Nephron (organoid): Measurements from ENCODE around the gene DPP6.
A peak's percentile ranks its signal among the peaks of the same experiment; 100 is the strongest.

Experiments
- H3K27ac Mint-ChIP-seq, 3 experiments: 2 replicates each; pipeline ENCODE4 v1.8.0; 2020; ENCODE audit warnings: mixed read lengths in 3 of 3, mild to moderate bottlenecking in 2 of 3, moderate library complexity in 1 of 3
- H3K27me3 Mint-ChIP-seq: 2 replicates; pipeline ENCODE4 v1.8.0; 2021; ENCODE audit warnings: low read depth, mild to moderate bottlenecking, moderate library complexity, mixed read lengths
- H3K36me3 Mint-ChIP-seq: 2 replicates; pipeline ENCODE4 v1.8.0; 2020; ENCODE audit warnings: low read depth, mixed read lengths
- H3K4me1 Mint-ChIP-seq: 2 replicates; pipeline ENCODE4 v1.8.0; 2020; ENCODE audit warnings: mixed read lengths
- H3K4me3 Mint-ChIP-seq, 3 experiments: 2 replicates each; pipeline ENCODE4 v1.8.0; 2020; ENCODE audit warnings: mild to moderate bottlenecking in 3 of 3, mixed read lengths in 3 of 3, moderate library complexity in 2 of 3
- H3K9me3 Mint-ChIP-seq: 2 replicates; pipeline ENCODE4 v1.8.0; 2020; ENCODE audit warnings: mixed read lengths
- CTCF ChIP-seq, 3 experiments: fragments of 200-600 bp; sonication (generic); IDR thresholded peaks; one replicate each; pipeline ENCODE4 v1.5.0; 2021; ENCODE audit warnings: antibody characterized with exemption in 3 of 3; ENCODE audit not compliant: unreplicated experiment in 3 of 3

The DPP6 gene

GRCh38 chr7:154881026-154881425 lies 828.8 kb downstream of the DPP6 start:
- no peak for TF ChIP-seq CTCF (IDR thresholded peaks at IDR 0.05; ENCODE audit: unreplicated experiment in 3 of 3)
- Mint-ChIP-seq H3K27me3 (peaks cover 14% of the 10 kb centered on the region), H3K27ac (peak overlapping the region; percentile 21 to 43 (median 39)), H3K9me3 (no peaks in the 10 kb centered on the region), H3K4me1 (peaks cover 11% of the 10 kb centered on the region), H3K4me3 (no peak overlapping the region), H3K36me3 (no peaks in the 10 kb centered on the region)

GRCh38 chr7:154881526-154881925 lies 829.3 kb downstream of the DPP6 start:
- Mint-ChIP-seq H3K9me3 (no peaks in the 10 kb centered on the region), H3K27ac (no peak overlapping the region), H3K4me1 (peaks cover 11% of the 10 kb centered on the region), H3K27me3 (peaks cover 9% of the 10 kb centered on the region), H3K36me3 (no peaks in the 10 kb centered on the region), H3K4me3 (no peak overlapping the region)
- no peak for TF ChIP-seq CTCF (IDR thresholded peaks at IDR 0.05; ENCODE audit: unreplicated experiment in 3 of 3)

- Mint-ChIP-seq H3K36me3 (no peaks in the 10 kb centered on the region), H3K4me3 (no peak overlapping the region), H3K27ac (no peak overlapping the region), H3K9me3 (no peaks in the 10 kb centered on the region), H3K4me1 (peaks cover 11% of the 10 kb centered on the region), H3K27me3 (peaks cover 3% of the 10 kb centered on the region)
- TF ChIP-seq CTCF (IDR thresholded peaks at IDR 0.05; ENCODE audit: unreplicated experiment in 3 of 3), result no peak
These were observed 830.8 kb downstream of the DPP6 start for GRCh38 chr7:154882931-154883474.

GRCh38 chr7:154884348-154884920 lies 832.2 kb downstream of the DPP6 start:
- Mint-ChIP-seq H3K36me3 (no peaks in the 10 kb centered on the region), H3K4me3 (no peak overlapping the region), H3K4me1 (peaks cover 11% of the 10 kb centered on the region), H3K27ac (no peak overlapping the region), H3K9me3 (peaks cover 6% of the 10 kb centered on the region), H3K27me3 (peaks cover 3% of the 10 kb centered on the region)
- no peak for TF ChIP-seq CTCF (IDR thresholded peaks at IDR 0.05; ENCODE audit: unreplicated experiment in 3 of 3)

GRCh38 chr7:154886591-154886990 lies 834.4 kb downstream of the DPP6 start:
- Mint-ChIP-seq H3K36me3 (no peaks in the 10 kb centered on the region), H3K4me1 (no peaks in the 10 kb centered on the region), H3K4me3 (no peak overlapping the region), H3K27ac (no peak overlapping the region), H3K27me3 (peaks cover 3% of the 10 kb centered on the region), H3K9me3 (peaks cover 8% of the 10 kb centered on the region)
- no peak for TF ChIP-seq CTCF (IDR thresholded peaks at IDR 0.05; ENCODE audit: unreplicated experiment in 3 of 3)

- peaks cover 3% of the 10 kb centered on the region for H3K27me3 Mint-ChIP-seq
- H3K4me1 Mint-ChIP-seq, result no peaks in the 10 kb centered on the region
- no peaks in the 10 kb centered on the region for H3K36me3 Mint-ChIP-seq
- H3K9me3 Mint-ChIP-seq, result peaks cover 8% of the 10 kb centered on the region
- H3K27ac Mint-ChIP-seq, result no peak overlapping the region
- no peak overlapping the region for H3K4me3 Mint-ChIP-seq
- no peak for TF ChIP-seq CTCF (IDR thresholded peaks at IDR 0.05; ENCODE audit: unreplicated experiment in 3 of 3)
These were observed 836.5 kb downstream of the DPP6 start for GRCh38 chr7:154888690-154889089.
